ENCODE measurements around the gene EVX1.
A peak's percentile ranks its signal among the peaks of the same experiment; 100 is the strongest.

The EVX1 gene

DNA sequence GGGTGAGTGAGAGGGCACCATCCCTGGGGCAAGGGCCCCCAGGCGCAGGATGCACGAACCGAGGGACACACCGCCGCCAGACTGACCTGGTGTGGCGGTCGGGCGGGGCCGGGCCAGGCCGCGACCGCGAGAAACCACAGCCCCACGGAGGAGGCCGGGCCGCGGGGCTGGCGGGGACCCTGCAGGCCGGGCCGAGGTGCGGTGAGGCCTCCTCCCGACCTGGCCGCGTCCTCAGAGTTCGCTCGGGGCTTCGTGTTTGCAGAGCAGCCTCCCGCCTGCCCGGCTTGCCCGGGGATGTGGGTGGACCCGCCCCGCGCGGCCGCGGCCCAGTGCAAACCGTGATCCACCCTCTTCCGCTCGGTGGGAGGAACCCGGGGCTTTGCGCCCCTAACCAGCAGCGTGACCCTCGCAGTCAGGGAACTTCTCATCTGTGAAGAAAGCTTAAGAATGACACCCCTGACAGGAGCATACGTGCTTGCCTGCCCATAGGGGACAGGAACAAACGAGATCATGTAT lies 22.1 kb upstream of the EVX1 start:
- no peak overlapping the region for H3K4me3 ChIP-seq (ENCODE audit: low read depth, low read length)
- H3K36me3 ChIP-seq, result no peaks in the 10 kb centered on the region
- peaks cover 80% of the 10 kb centered on the region for H3K27me3 ChIP-seq (ENCODE audit: insufficient read depth, low read depth, severe bottlenecking)
- peaks cover 4% of the 10 kb centered on the region for H3K9me3 ChIP-seq (ENCODE audit: severe bottlenecking)
- TF ChIP-seq CTCF (IDR thresholded peaks at IDR 0.05; ENCODE audit: low read depth, low read length), result no peak
- DNase-seq, result no peak
- no peak overlapping the region for H3K27ac ChIP-seq

DNA sequence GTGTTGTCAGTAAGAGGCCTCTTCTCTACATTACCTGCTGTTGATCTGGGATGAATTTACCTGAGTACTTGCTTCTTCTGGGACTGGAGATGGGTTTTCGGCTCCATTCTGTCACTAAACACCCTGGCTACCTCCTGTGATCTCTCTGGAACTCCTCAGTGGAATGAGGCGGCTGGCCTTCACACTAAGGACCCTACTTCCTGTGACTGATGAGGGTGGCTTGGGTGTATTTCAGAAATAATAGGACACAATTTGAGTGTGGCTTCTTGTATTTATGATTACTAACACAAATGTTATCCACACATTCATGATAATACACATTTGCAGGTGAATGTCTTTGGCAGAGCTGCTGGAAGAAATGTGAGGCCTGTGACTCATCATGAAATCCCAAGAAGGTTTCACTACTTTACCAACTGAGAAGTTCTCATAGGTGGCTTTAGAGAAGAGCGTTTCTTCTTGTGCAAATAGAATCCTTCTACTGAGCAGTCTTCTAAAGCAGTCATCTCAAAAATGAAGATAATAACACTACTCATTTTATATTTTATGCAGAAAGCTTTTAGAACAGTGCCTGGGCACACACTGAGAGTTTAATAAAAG lies 21.3 kb upstream of the EVX1 start:
- no peak overlapping the region for H3K4me3 ChIP-seq (ENCODE audit: low read depth, low read length)
- H3K36me3 ChIP-seq, result no peaks in the 10 kb centered on the region
- no peak for DNase-seq
- TF ChIP-seq CTCF (IDR thresholded peaks at IDR 0.05; ENCODE audit: low read depth, low read length), result no peak
- H3K9me3 ChIP-seq (ENCODE audit: severe bottlenecking), result peaks cover 4% of the 10 kb centered on the region
- H3K27me3 ChIP-seq (ENCODE audit: insufficient read depth, low read depth, severe bottlenecking), result peaks cover 81% of the 10 kb centered on the region
- H3K27ac ChIP-seq, result no peak overlapping the region

DNA sequence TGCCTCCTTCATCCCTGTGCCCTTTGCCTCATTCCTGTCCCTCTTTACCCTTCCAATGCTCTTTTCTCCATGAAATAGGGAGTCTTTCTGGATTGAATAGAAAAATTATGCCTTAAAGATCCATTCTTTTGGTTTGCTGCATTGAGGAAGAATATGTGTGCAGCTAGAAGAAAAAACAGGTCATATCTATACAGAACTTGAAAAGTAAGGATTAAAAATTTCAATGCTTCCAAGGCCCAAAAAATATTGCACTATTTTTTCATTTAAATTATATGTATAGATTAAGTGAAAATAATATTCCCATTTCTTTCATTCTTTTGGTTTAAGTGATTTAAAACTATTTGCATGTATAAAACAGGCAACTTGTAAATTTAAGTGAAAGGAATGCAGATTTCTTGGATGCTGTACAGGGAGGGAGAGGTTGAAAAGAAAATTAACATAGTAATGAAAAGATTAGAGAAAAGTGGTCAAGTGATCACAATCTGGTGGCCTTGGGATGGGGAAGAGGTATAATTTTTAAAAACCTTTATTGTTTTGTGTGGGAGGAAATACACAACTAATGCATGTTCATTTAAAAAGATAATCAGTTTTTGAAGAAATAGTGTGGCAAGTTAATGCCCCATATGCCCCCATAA lies 18.5 kb upstream of the EVX1 start:
- DNase-seq, result no peak
- no peak overlapping the region for H3K4me3 ChIP-seq (ENCODE audit: low read depth, low read length)
- H3K9me3 ChIP-seq (ENCODE audit: severe bottlenecking), result peaks cover 4% of the 10 kb centered on the region
- TF ChIP-seq CTCF (IDR thresholded peaks at IDR 0.05; ENCODE audit: low read depth, low read length), result no peak
- no peak overlapping the region for H3K27ac ChIP-seq
- H3K36me3 ChIP-seq, result no peaks in the 10 kb centered on the region
- H3K27me3 ChIP-seq (ENCODE audit: insufficient read depth, low read depth, severe bottlenecking), result peaks cover 90% of the 10 kb centered on the region

DNA sequence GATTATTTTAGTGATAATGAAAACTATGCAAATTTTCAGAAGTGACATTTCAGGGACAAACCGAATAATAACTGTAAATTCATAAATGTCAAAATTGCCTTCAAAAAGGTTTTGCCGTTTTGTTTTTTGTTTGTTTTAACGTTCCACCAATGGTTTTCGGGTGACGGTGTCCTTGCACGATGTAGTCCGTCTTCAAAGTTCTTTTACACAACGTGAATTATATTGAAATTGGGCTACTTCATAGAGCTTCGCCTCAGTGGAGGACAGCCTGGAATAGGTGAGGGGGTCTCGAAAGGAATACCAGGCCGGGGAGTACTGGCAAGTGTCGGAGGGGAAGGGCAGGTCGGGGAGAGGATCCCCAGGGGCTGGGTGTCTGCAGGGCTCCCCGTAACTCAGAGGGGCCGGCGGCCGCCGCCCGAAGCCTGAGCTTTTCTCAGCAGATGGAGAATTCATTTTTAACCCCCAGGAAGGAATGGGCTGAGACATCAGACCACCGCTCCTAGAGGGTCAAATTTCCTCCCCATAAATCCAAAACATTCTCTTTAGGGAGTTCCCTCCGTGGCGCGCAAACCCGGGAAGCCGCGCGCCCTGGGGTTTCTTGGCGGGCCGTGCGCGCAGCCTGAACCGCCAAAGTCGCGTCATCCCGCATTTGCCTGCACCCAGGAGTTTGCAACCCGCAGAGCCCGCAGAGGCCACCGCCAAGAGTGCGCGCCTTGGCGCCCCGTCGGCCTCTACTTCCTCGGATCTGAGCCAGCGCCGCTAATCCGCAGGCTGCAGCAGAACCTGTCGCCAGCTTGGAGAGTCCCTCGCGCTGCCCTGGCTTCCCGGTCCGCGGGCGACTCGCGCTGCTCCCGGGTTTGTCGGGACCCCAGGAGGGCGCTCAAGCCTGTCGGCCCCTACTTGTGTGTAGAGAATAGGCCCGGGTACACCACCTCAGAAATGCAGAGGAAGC lies 17.3 kb upstream of the EVX1 start:
- Histone ChIP-seq H3K27ac (no peak overlapping the region), H3K27me3 (ENCODE audit: insufficient read depth, low read depth, severe bottlenecking) (peaks cover 95% of the 10 kb centered on the region), H3K9me3 (ENCODE audit: severe bottlenecking) (peaks cover 4% of the 10 kb centered on the region), H3K4me3 (ENCODE audit: low read depth, low read length) (no peak overlapping the region), H3K36me3 (no peaks in the 10 kb centered on the region)
- no peak for TF ChIP-seq CTCF (IDR thresholded peaks at IDR 0.05; ENCODE audit: low read depth, low read length)
- peak; percentile 42 for DNase-seq

GRCh38 chr7:27229448-27229847 lies 13.2 kb upstream of the EVX1 start:
- Histone ChIP-seq H3K4me3 (ENCODE audit: low read depth, low read length) (no peak overlapping the region), H3K9me3 (ENCODE audit: severe bottlenecking) (peaks cover 4% of the 10 kb centered on the region), H3K27ac (no peak overlapping the region), H3K36me3 (no peaks in the 10 kb centered on the region), H3K27me3 (ENCODE audit: insufficient read depth, low read depth, severe bottlenecking) (peaks cover 87% of the 10 kb centered on the region)
- TF ChIP-seq CTCF (IDR thresholded peaks at IDR 0.05; ENCODE audit: low read depth, low read length), result no peak
- no peak for DNase-seq

Measured in WERI-Rb-1 (cell line).